HCT116 (cell line): ENCODE measurements around the gene SLC4A5. TPM values are rescaled to one million over a fixed set of nuclear protein-coding genes. Genes with fewer than 3 reads are reported as not detected.
A peak's percentile ranks its signal among the peaks of the same experiment; 100 is the strongest.

Experiments
- ATAC-seq: fragments of 200-7000 bp; cut with Tn5 transposase; 2 replicates; pipeline ENCODE4 v1.9.1; 2020; ENCODE audit warnings: mild to moderate bottlenecking, moderate library complexity
- BruUV-seq: library from RNA; stranded (reverse); fragments of 400-500 nt; replicated peaks from 2 replicates; lab custom pipeline; 2021; lab: Mats Ljungman, UMichigan
- CTCF ChIA-PET: fragments of 300-600 bp; sonication (Branson Sonifier 250); formaldehyde crosslinking; loops from one replicate; lab custom pipeline; 2021; ENCODE audit warnings: antibody characterized with exemption; lab: Charles Lee
- POLR2A ChIA-PET: fragments of 300-600, 350-600 bp; sonication (Branson Sonifier 250); formaldehyde crosslinking; loops from one replicate; lab custom pipeline; 2021; ENCODE audit warnings: antibody characterized with exemption; lab: Charles Lee
- RAD21 ChIA-PET, 2 experiments: fragments of 300-600 bp; sonication (Branson Sonifier 250); formaldehyde crosslinking; loops; one replicate each; lab custom pipeline; 2023; ENCODE audit warnings: low total read pairs in 2 of 2; ENCODE audit not compliant: uncharacterized antibody in 2 of 2, unreplicated experiment in 2 of 2, low non-redundant PET in 1 of 2; lab: Charles Lee
- DNase-seq: peaks from one replicate; pipeline ENCODE4 v3.0.0-alpha.2; 2010; ENCODE audit warnings: low read depth, low spot score
- H2AFZ ChIP-seq: fragments of 200-600 bp; shearing (Covaris generic), sonication (generic); 2 replicates; pipeline ENCODE4 v1.6.1; 2017; ENCODE audit warnings: low read depth, mixed run types, mixed read lengths, antibody characterized with exemption, low read length; ENCODE audit not compliant: poor library complexity, severe bottlenecking
- H3K27ac ChIP-seq: 2 replicates; pipeline ENCODE4 v1.5.1; 2012; ENCODE audit warnings: low read depth, low read length
- H3K27me3 ChIP-seq: fragments of 200-600 bp; sonication (generic); 2 replicates; pipeline ENCODE4 v1.6.1; 2016; ENCODE audit warnings: mixed run types, low read length, mixed read lengths; ENCODE audit not compliant: insufficient read depth
- H3K36me3 ChIP-seq, 2 experiments: fragments of 200-500 bp in 1 of 2; fragments of 200-600 bp in 1 of 2; sonication (Bioruptor generic) in 1 of 2; sonication (generic) in 1 of 2; 2 replicates each; pipeline versions ENCODE4 v1.5.1 to v1.6.1; 2014 to 2016; ENCODE audit warnings: low read length in 2 of 2, inconsistent platforms in 1 of 2, mixed read lengths in 1 of 2, mixed run types in 1 of 2; ENCODE audit not compliant: insufficient read depth in 2 of 2, control insufficient read depth in 1 of 2
- H3K4me1 ChIP-seq, 2 experiments: fragments of 200-600 bp in 1 of 2; sonication (generic) in 1 of 2; 2 replicates each; pipeline versions ENCODE4 v1.5.1 to v1.6.1; 2012 to 2017; ENCODE audit warnings: low read length in 2 of 2, inconsistent platforms in 1 of 2, mild to moderate bottlenecking in 1 of 2, mixed read lengths in 1 of 2, mixed run types in 1 of 2, moderate library complexity in 1 of 2; ENCODE audit not compliant: insufficient read depth in 2 of 2, control insufficient read depth in 1 of 2
- H3K4me2 ChIP-seq: fragments of 200-600 bp; sonication (generic); 2 replicates; pipeline ENCODE4 v1.6.1; 2017; ENCODE audit warnings: mixed run types, low read length, mixed read lengths
- H3K4me3 ChIP-seq, 2 experiments: fragments of 200-600 bp in 1 of 2; sonication (generic) in 1 of 2; replicated peaks in 1 of 2; 2 replicates each; pipeline ENCODE4 v1.5.1; 2011 to 2016; ENCODE audit warnings: low read length in 2 of 2, control low read depth in 1 of 2, low read depth in 1 of 2, mild to moderate bottlenecking in 1 of 2, mixed read lengths in 1 of 2, mixed run types in 1 of 2
- H3K79me2 ChIP-seq: fragments of 200-600 bp; sonication (generic); 2 replicates; pipeline ENCODE4 v1.6.1; 2017; ENCODE audit warnings: mild to moderate bottlenecking, mixed run types, low read length, moderate library complexity, mixed read lengths; ENCODE audit not compliant: insufficient read depth
- H3K9ac ChIP-seq: fragments of 200-600 bp; sonication (generic); 2 replicates; pipeline ENCODE4 v1.6.1; 2016; ENCODE audit warnings: low read length, mixed read lengths
- H3K9me2 ChIP-seq: fragments of 200-600 bp; sonication (generic), shearing (Covaris generic); 2 replicates; pipeline ENCODE4 v1.6.1; 2017; ENCODE audit warnings: mixed run types, mild to moderate bottlenecking, moderate library complexity; ENCODE audit not compliant: insufficient read depth
- H3K9me3 ChIP-seq, 2 experiments: fragments of 200-500 bp in 1 of 2; fragments of 200-600 bp in 1 of 2; sonication (Bioruptor generic) in 1 of 2; sonication (generic) in 1 of 2; 2 replicates each; pipeline ENCODE4 v1.6.1; 2014 to 2017; ENCODE audit warnings: low read length in 2 of 2, mixed read lengths in 2 of 2, inconsistent platforms in 1 of 2, low read depth in 1 of 2, mild to moderate bottlenecking in 1 of 2, mixed run types in 1 of 2, moderate library complexity in 1 of 2; ENCODE audit not compliant: control insufficient read depth in 1 of 2, insufficient read depth in 1 of 2
- H4K20me1 ChIP-seq: fragments of 200-600 bp; sonication (generic), shearing (Covaris generic); 2 replicates; pipeline ENCODE4 v1.6.1; 2017; ENCODE audit warnings: mixed run types, mild to moderate bottlenecking, moderate library complexity; ENCODE audit not compliant: insufficient read depth
- JUND ChIP-seq: IDR thresholded peaks from 2 replicates; pipeline ENCODE4 v1.6.1; 2012
- POLR2AphosphoS5 ChIP-seq: IDR thresholded peaks from 2 replicates; pipeline ENCODE4 v1.6.1; 2011; ENCODE audit warnings: mild to moderate bottlenecking, low read depth, low read length, moderate library complexity
- SIN3A ChIP-seq: IDR thresholded peaks from 2 replicates; pipeline ENCODE4 v1.6.1; 2012; ENCODE audit warnings: low read depth
- intact Hi-C: fragments of 100-400 bp; cut with micrococcal nuclease; formaldehyde crosslinking; loops from 2 replicates; pipeline ENCODE4 v1.10.0; 2022
- total RNA-seq: library from RNA; stranded (reverse); gene quantifications from one replicate; pipeline ENCODE4 v1.2.1, GENCODE V29; 2021; ENCODE audit not compliant: unreplicated experiment
- TF ChIP-seq, protein P1 (sequence below), 3 experiments: fragments of 200-600 bp in 1 of 3; sonication (generic) in 1 of 3; IDR thresholded peaks in 2 of 3; conservative IDR thresholded peaks in 1 of 3; 2 replicates each; pipeline ENCODE4 v1.5.1; 2012 to 2017; ENCODE audit warnings: low read depth in 2 of 3, low read length in 2 of 3, antibody characterized with exemption in 1 of 3, borderline replicate concordance in 1 of 3, control low read depth in 1 of 3, mild to moderate bottlenecking in 1 of 3, mixed read lengths in 1 of 3, mixed run types in 1 of 3, moderate library complexity in 1 of 3; ENCODE audit not compliant: insufficient read depth in 1 of 3
- TF ChIP-seq, protein P2 (sequence below): IDR thresholded peaks from 2 replicates; pipeline ENCODE4 v1.6.1; 2012

Gene SLC4A5
- total RNA-seq, 1 experiment from 2014 or later: 0.91 TPM

DNA sequence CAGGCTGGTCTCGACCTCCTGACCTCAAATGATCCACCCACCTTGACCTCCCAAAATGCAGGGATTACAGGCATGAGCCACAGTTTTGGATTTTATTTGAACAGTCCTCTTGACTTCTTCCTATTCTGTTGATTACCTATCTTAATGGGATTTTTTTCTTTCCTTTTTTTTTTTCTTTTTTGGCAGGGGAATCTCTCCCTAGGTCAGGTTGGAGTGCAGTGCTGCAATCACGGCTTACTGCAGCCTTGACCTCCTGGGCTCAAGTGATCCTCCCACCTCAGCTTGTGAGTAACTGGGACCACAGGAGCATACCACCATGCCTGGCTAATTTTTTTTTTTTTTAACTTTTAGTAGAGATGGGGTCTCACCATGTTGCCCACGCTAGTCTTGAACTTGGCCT is 142.0 kb downstream of the SLC4A5 start:
- Histone ChIP-seq H4K20me1 (peaks cover 30% of the 10 kb centered on the region; the same call in 1 of the 2 replicates), H3K9ac (no peak overlapping the region), H3K79me2 (peaks cover 77% of the 10 kb centered on the region), H3K9me3 (no peaks in the 10 kb centered on the region), H3K36me3 (peaks cover 18 to 19% of the 10 kb centered on the region in 2 experiments; a peak in 3 of 4 replicates), H3K27ac (no peak overlapping the region), H3K9me2 (no peaks in the 10 kb centered on the region), H2AFZ (no peak overlapping the region), H3K4me2 (no peak overlapping the region), H3K27me3 (no peaks in the 10 kb centered on the region), H3K4me3 (no peak overlapping the region), H3K4me1 (peaks cover 23 to 27% of the 10 kb centered on the region in 2 experiments)
- DNase-seq: no peak
- BruUV-seq: no TSS peak
- ChIA-PET CTCF (no interaction called here), RAD21 (no interaction called here), POLR2A (no interaction called here)
- no peak for TF ChIP-seq JUND
- TF ChIP-seq, protein P1, sequence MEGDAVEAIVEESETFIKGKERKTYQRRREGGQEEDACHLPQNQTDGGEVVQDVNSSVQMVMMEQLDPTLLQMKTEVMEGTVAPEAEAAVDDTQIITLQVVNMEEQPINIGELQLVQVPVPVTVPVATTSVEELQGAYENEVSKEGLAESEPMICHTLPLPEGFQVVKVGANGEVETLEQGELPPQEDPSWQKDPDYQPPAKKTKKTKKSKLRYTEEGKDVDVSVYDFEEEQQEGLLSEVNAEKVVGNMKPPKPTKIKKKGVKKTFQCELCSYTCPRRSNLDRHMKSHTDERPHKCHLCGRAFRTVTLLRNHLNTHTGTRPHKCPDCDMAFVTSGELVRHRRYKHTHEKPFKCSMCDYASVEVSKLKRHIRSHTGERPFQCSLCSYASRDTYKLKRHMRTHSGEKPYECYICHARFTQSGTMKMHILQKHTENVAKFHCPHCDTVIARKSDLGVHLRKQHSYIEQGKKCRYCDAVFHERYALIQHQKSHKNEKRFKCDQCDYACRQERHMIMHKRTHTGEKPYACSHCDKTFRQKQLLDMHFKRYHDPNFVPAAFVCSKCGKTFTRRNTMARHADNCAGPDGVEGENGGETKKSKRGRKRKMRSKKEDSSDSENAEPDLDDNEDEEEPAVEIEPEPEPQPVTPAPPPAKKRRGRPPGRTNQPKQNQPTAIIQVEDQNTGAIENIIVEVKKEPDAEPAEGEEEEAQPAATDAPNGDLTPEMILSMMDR (IDR thresholded peaks at IDR 0.05 in 2 of 3, conservative IDR thresholded peaks at IDR 0.05 in 1 of 3; ENCODE audit: borderline replicate concordance in 1 of 3, insufficient read depth in 1 of 3, low read depth in 2 of 3, low read length in 2 of 3): no peak
- intact Hi-C loops: no loop called here
- ATAC-seq: no peak

DNA sequence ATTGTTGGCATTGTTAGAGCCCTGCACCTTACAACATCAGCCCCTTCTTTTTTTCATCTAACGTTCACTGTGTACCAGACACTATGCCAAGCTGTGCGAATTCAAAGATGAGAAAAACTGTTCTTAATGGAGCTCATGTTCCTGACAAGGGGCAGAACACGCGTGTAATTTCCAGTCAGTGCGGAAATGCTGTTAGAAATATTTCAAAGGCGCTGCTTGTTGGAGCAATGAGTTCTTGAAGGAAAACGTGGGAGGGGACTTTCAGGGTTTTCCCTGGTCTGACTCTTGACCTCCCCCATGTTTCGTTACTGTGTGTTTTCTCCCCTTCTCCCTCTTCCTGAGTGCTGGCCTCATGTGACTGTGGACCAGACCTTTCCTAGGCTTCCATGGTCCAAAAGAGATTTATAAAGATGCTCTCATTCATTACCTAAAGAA is 143.3 kb downstream of the SLC4A5 start:
- Histone ChIP-seq H3K36me3 (peaks cover 8 to 13% of the 10 kb centered on the region in 2 experiments; a peak in 2 of 4 replicates), H2AFZ (no peak overlapping the region), H3K27me3 (no peaks in the 10 kb centered on the region), H3K27ac (peak overlapping the region; percentile 94; the same call in 1 of the 2 replicates), H3K9me2 (no peaks in the 10 kb centered on the region), H3K9me3 (no peaks in the 10 kb centered on the region), H4K20me1 (peaks cover 26% of the 10 kb centered on the region; the same call in 1 of the 2 replicates), H3K9ac (peak overlapping the region; percentile 100), H3K4me1 (peaks cover 17 to 24% of the 10 kb centered on the region in 2 experiments; a peak in 3 of 4 replicates), H3K79me2 (peaks cover 64% of the 10 kb centered on the region), H3K4me2 (peak overlapping the region; percentile 97), H3K4me3 (peak overlapping the region; percentile 93 to 96)
- ChIA-PET POLR2A (interaction anchor here (0.8 to 2.3 kb wide), 3 partner anchors 10 to 371 kb away, joined by 4 to 5 read pairs (median 4); partner anchors contain the start of genes MOB1A and STAMBP), RAD21 (no interaction called here), CTCF (no interaction called here)
- DNase-seq (no peak), ATAC-seq (no peak)
- TSS peak; percentile 42 for BruUV-seq
- TF ChIP-seq SIN3A (no peak), POLR2AphosphoS5 (peak; percentile 34; the same call in 1 of the 2 replicates)
- TF ChIP-seq, protein P2, sequence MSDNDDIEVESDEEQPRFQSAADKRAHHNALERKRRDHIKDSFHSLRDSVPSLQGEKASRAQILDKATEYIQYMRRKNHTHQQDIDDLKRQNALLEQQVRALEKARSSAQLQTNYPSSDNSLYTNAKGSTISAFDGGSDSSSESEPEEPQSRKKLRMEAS: no peak
- intact Hi-C loops: no loop called here
